ENCODE data around the gene WDR35. TPM values are rescaled to one million over a fixed set of nuclear protein-coding genes. Genes with fewer than 3 reads are reported as not detected.

Gene WDR35
- total and polyA plus RNA-seq, 2 of the 4 experiments (the other 2 are of a cell fraction) = 3.4 to 8.1 TPM

DNA sequence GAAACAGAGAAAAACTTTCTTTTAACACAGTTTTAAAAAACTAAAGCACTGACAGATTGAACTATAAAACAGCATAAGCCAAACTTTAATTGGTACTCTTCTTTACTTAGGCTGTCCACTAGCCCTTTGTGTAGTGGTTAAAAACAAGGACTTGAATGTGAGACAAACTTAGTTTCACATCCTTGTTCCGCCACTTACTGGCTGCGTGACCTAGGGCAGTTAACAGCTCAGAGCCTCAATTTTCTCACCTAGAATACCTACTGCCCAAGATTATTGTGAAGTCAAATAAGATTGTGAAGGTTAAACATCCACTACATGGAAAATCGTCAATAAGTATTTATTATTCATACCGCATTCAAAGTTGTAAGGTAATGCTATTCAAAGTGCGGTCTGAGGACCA, 2.0 kb downstream of the WDR35 start:
- dilution Hi-C loops (cut with HindIII; ENCODE audit: low sequenced_read_pairs, unreplicated experiment) (no loop called here), intact Hi-C loops (cut with micrococcal nuclease) (no loop called here), in situ Hi-C loops (cut with MboI; ENCODE audit: low sequenced_read_pairs) (no loop called here)
- Histone ChIP-seq H3K4me2 (ENCODE audit: low read depth, low read length) (no peak overlapping the region), H3K27me3 (ENCODE audit: control insufficient read depth, insufficient read depth, low read length) (no peaks in the 10 kb centered on the region), H3K79me1 (ENCODE audit: low read depth in 1 of 2, low read length in 2 of 2) (peaks cover 8 to 29% of the 10 kb centered on the region in 2 experiments), H4K91ac (ENCODE audit: insufficient read depth, low read depth, low read length) (no peak overlapping the region), H4K8ac (ENCODE audit: low read depth in 2 of 2, low read length in 2 of 2) (no peak overlapping the region; a peak in 1 of 4 replicates), H4K20me1 (ENCODE audit: insufficient read depth, low read length) (no peaks in the 10 kb centered on the region), H3K56ac (ENCODE audit: extremely low read depth, insufficient read depth, low read length) (no peak overlapping the region), H3K23ac (ENCODE audit: low read depth, low read length) (no peak overlapping the region), H3K36me3 (ENCODE audit: control insufficient read depth, insufficient read depth, low read length) (peaks cover 3% of the 10 kb centered on the region; the same call in 1 of the 2 replicates), H2BK20ac (ENCODE audit: low read depth, low read length) (no peak overlapping the region), H3K9ac (ENCODE audit: low read depth, low read length) (no peak overlapping the region), H4K5ac (ENCODE audit: low read depth, low read length) (no peak overlapping the region), H3K9me3 (ENCODE audit: control insufficient read depth, insufficient read depth, low read length) (no peaks in the 10 kb centered on the region), H3K4ac (ENCODE audit: low read depth, low read length) (no peak overlapping the region), H3K14ac (replicated peaks; ENCODE audit: low read depth, low read length) (no peak overlapping the region), H3K27ac (ENCODE audit: insufficient read depth, low read length) (no peak overlapping the region), H2AK9ac (replicated peaks; ENCODE audit: low read depth, low read length, poor library complexity) (no peak overlapping the region), H3K4me1 (ENCODE audit: control insufficient read depth, insufficient read depth, low read length) (no peaks in the 10 kb centered on the region), H2AK5ac (ENCODE audit: low read depth, low read length) (no peak overlapping the region), H3K4me3 (ENCODE audit: insufficient read depth, low read depth, low read length) (no peak overlapping the region), H3K9me1 (ENCODE audit: insufficient read depth, low read length) (no peaks in the 10 kb centered on the region), H2BK120ac (ENCODE audit: low read depth, low read length) (no peak overlapping the region), H2AFZ (replicated peaks; ENCODE audit: low read length, poor library complexity) (no peak overlapping the region), H2BK15ac (ENCODE audit: low read depth, low read length) (no peak overlapping the region), H3K18ac (ENCODE audit: low read depth, low read length) (no peak overlapping the region), H2BK5ac (ENCODE audit: low read depth, low read length, poor library complexity, severe bottlenecking) (no peak overlapping the region)
- ChIA-PET POLR2A (ENCODE audit: unreplicated experiment) (no interaction called here), CTCF (interaction anchor here (0.8 kb wide), 1 partner anchor 15 kb away, joined by 3 read pairs; no protein-coding TSS in a partner anchor)
- DNase-seq (no peak), ATAC-seq (ENCODE audit: low read depth) (no peak)
- WGBS, 2 experiments (ENCODE audit: extremely low coverage in 2 of 2, insufficient read length in 1 of 2) = no CpG with 5 or more reads among the region's 5 CpGs
- BruUV-seq (replicated peaks) = no TSS peak
- no peak for TF ChIP-seq NFE2L2 (IDR thresholded peaks at IDR 0.05; ENCODE audit: low read depth, low read length)
- no peak for TF ChIP-seq MAFK (IDR thresholded peaks at IDR 0.05; ENCODE audit: low read depth, low read length)
- TF ChIP-seq SMC3 (IDR thresholded peaks at IDR 0.05; ENCODE audit: low read depth, low read length) = no peak
- no peak for TF ChIP-seq CHD1 (IDR thresholded peaks at IDR 0.05; ENCODE audit: low read depth, low read length)
- TF ChIP-seq MAZ (IDR thresholded peaks at IDR 0.05; ENCODE audit: borderline replicate concordance, low read depth, low read length) = no peak
- TF ChIP-seq FOS (IDR thresholded peaks at IDR 0.05; ENCODE audit: low read depth, low read length) = no peak
- TF ChIP-seq RAD21 (IDR thresholded peaks at IDR 0.05; ENCODE audit: low read length) = no peak
- TF ChIP-seq, protein P1, sequence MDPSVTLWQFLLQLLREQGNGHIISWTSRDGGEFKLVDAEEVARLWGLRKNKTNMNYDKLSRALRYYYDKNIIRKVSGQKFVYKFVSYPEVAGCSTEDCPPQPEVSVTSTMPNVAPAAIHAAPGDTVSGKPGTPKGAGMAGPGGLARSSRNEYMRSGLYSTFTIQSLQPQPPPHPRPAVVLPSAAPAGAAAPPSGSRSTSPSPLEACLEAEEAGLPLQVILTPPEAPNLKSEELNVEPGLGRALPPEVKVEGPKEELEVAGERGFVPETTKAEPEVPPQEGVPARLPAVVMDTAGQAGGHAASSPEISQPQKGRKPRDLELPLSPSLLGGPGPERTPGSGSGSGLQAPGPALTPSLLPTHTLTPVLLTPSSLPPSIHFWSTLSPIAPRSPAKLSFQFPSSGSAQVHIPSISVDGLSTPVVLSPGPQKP (IDR thresholded peaks at IDR 0.05; ENCODE audit: borderline replicate concordance, low read depth, low read length) = no peak
- TF ChIP-seq, protein P2, sequence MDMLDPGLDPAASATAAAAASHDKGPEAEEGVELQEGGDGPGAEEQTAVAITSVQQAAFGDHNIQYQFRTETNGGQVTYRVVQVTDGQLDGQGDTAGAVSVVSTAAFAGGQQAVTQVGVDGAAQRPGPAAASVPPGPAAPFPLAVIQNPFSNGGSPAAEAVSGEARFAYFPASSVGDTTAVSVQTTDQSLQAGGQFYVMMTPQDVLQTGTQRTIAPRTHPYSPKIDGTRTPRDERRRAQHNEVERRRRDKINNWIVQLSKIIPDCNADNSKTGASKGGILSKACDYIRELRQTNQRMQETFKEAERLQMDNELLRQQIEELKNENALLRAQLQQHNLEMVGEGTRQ (IDR thresholded peaks at IDR 0.05; ENCODE audit: low read depth, low read length) = no peak
- TF ChIP-seq, protein P3, sequence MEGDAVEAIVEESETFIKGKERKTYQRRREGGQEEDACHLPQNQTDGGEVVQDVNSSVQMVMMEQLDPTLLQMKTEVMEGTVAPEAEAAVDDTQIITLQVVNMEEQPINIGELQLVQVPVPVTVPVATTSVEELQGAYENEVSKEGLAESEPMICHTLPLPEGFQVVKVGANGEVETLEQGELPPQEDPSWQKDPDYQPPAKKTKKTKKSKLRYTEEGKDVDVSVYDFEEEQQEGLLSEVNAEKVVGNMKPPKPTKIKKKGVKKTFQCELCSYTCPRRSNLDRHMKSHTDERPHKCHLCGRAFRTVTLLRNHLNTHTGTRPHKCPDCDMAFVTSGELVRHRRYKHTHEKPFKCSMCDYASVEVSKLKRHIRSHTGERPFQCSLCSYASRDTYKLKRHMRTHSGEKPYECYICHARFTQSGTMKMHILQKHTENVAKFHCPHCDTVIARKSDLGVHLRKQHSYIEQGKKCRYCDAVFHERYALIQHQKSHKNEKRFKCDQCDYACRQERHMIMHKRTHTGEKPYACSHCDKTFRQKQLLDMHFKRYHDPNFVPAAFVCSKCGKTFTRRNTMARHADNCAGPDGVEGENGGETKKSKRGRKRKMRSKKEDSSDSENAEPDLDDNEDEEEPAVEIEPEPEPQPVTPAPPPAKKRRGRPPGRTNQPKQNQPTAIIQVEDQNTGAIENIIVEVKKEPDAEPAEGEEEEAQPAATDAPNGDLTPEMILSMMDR (conservative IDR thresholded peaks at IDR 0.05; ENCODE audit: low read depth, low read length) = no peak
